ENCODE measurements around the gene FAM187B. TPM values are rescaled to one million over a fixed set of nuclear protein-coding genes. Genes with fewer than 3 reads are reported as not detected.

FAM187B gene
- total RNA-seq, 1 experiment from 2014 or later: not detected

- no peak for TF ChIP-seq REST (IDR thresholded peaks at IDR 0.05; ENCODE audit: low read depth)
- TF ChIP-seq CEBPB (IDR thresholded peaks at IDR 0.05; ENCODE audit: low read depth): no peak
- no peak for TF ChIP-seq JUND (IDR thresholded peaks at IDR 0.05)
Observed at GRCh38 chr19:35256566-35256965, 28.0 kb upstream of the FAM187B start (continued).

- BruUV-seq (replicated peaks): no TSS peak
- Histone ChIP-seq H3K9me2 (ENCODE audit: insufficient read depth) (no peaks in the 10 kb centered on the region), H3K9me3 (ENCODE audit: control insufficient read depth in 1 of 2, insufficient read depth in 1 of 2, low read depth in 1 of 2, low read length in 2 of 2) (no peaks in the 10 kb centered on the region), H3K4me2 (ENCODE audit: low read length) (no peak overlapping the region), H3K9ac (ENCODE audit: low read length) (no peak overlapping the region), H3K4me3 (replicated peaks in 1 of 2; ENCODE audit: low read depth in 1 of 2, low read length in 2 of 2) (no peak overlapping the region), H3K27me3 (ENCODE audit: insufficient read depth, low read length) (no peaks in the 10 kb centered on the region), H4K20me1 (ENCODE audit: insufficient read depth) (peaks cover 7% of the 10 kb centered on the region), H3K27ac (ENCODE audit: low read depth, low read length) (no peak overlapping the region), H2AFZ (ENCODE audit: low read depth, low read length, poor library complexity, severe bottlenecking) (no peak overlapping the region), H3K79me2 (ENCODE audit: insufficient read depth, low read length) (peaks cover 75% of the 10 kb centered on the region), H3K36me3 (ENCODE audit: control insufficient read depth in 1 of 2, insufficient read depth in 2 of 2, low read length in 2 of 2) (peaks cover 34 to 43% of the 10 kb centered on the region in 2 experiments), H3K4me1 (ENCODE audit: control insufficient read depth in 1 of 2, insufficient read depth in 2 of 2, low read length in 2 of 2) (peaks cover 3 to 10% of the 10 kb centered on the region in 2 experiments; a peak in 3 of 4 replicates)
- ATAC-seq (no peak), DNase-seq (ENCODE audit: low read depth, low spot score) (no peak)
- TF ChIP-seq REST (IDR thresholded peaks at IDR 0.05; ENCODE audit: low read depth): no peak
- no peak for TF ChIP-seq CTCF (IDR thresholded peaks at IDR 0.05 in 2 of 3, conservative IDR thresholded peaks at IDR 0.05 in 1 of 3; ENCODE audit: borderline replicate concordance in 1 of 3, insufficient read depth in 1 of 3, low read depth in 2 of 3, low read length in 2 of 3)
- no peak for TF ChIP-seq CBX3 (IDR thresholded peaks at IDR 0.05; ENCODE audit: low read depth)
- no peak for TF ChIP-seq SRF (IDR thresholded peaks at IDR 0.05; ENCODE audit: low read depth)
- TF ChIP-seq CEBPB (IDR thresholded peaks at IDR 0.05; ENCODE audit: low read depth): no peak
- TF ChIP-seq YY1 (IDR thresholded peaks at IDR 0.05; ENCODE audit: extremely low read depth, insufficient replicate concordance, low read depth, low read length): no peak
- no peak for TF ChIP-seq JUND (IDR thresholded peaks at IDR 0.05)
- TF ChIP-seq SIN3A (IDR thresholded peaks at IDR 0.05; ENCODE audit: low read depth): no peak
- no peak for TF ChIP-seq EZH2phosphoT487 (IDR thresholded peaks at IDR 0.05; ENCODE audit: borderline replicate concordance)
- TF ChIP-seq ELF1 (IDR thresholded peaks at IDR 0.05; ENCODE audit: borderline replicate concordance, low read depth): no peak
- TF ChIP-seq POLR2AphosphoS5 (IDR thresholded peaks at IDR 0.05; ENCODE audit: low read depth, low read length): no peak
- RAD21 ChIA-PET (ENCODE audit: low non-redundant PET in 1 of 2, low total read pairs in 2 of 2, uncharacterized antibody in 2 of 2, unreplicated experiment in 2 of 2): no interaction called here
- POLR2A ChIA-PET: no interaction called here
- intact Hi-C loops (cut with micrococcal nuclease): no loop called here
- CTCF ChIA-PET: no interaction called here
Observed at GRCh38 chr19:35254341-35255297, 26.1 kb upstream of the FAM187B start.

Data from HCT116 (cell line).